ENCODE measurements around the gene CTNNA2. TPM values are rescaled to one million over a fixed set of nuclear protein-coding genes. Genes with fewer than 3 reads are reported as not detected.

The CTNNA2 gene
- polyA plus RNA-seq, 1 experiment, result not detected

GRCh38 chr2:79758749-79759282 is 246.0 kb downstream of the CTNNA2 start:
- CTCF ChIA-PET, result no interaction called here
- POLR2A ChIA-PET, result no interaction called here
- H3K27me3 ChIP-seq (ENCODE audit: control insufficient read depth, insufficient read depth, low read length), result no peaks in the 10 kb centered on the region
- no peak overlapping the region for H3K4me3 ChIP-seq (ENCODE audit: low read depth, low read length)
- H3K9me3 ChIP-seq (ENCODE audit: control insufficient read depth, insufficient read depth, low read length), result no peaks in the 10 kb centered on the region
- no peak for TF ChIP-seq CTCF (IDR thresholded peaks at IDR 0.05; ENCODE audit: low read depth, low read length)
- no peak overlapping the region for H3K27ac ChIP-seq (ENCODE audit: low read depth, low read length)
- DNase-seq (ENCODE audit: low read depth, low spot score), result no peak

- Histone ChIP-seq H3K9me3 (ENCODE audit: control insufficient read depth, insufficient read depth, low read length) (no peaks in the 10 kb centered on the region), H3K27me3 (ENCODE audit: control insufficient read depth, insufficient read depth, low read length) (no peaks in the 10 kb centered on the region), H3K4me3 (ENCODE audit: low read depth, low read length) (no peak overlapping the region), H3K27ac (ENCODE audit: low read depth, low read length) (no peak overlapping the region)
- CTCF ChIA-PET, result no interaction called here
- no peak for TF ChIP-seq CTCF (IDR thresholded peaks at IDR 0.05; ENCODE audit: low read depth, low read length)
- POLR2A ChIA-PET, result no interaction called here
- no peak for DNase-seq (ENCODE audit: low read depth, low spot score)
Observed at GRCh38 chr2:79770926-79771325, 258.1 kb downstream of the CTNNA2 start.

GRCh38 chr2:79771493-79771892 is 258.6 kb downstream of the CTNNA2 start:
- Histone ChIP-seq H3K4me3 (ENCODE audit: low read depth, low read length) (no peak overlapping the region), H3K9me3 (ENCODE audit: control insufficient read depth, insufficient read depth, low read length) (no peaks in the 10 kb centered on the region), H3K27me3 (ENCODE audit: control insufficient read depth, insufficient read depth, low read length) (no peaks in the 10 kb centered on the region), H3K27ac (ENCODE audit: low read depth, low read length) (no peak overlapping the region)
- no peak for TF ChIP-seq CTCF (IDR thresholded peaks at IDR 0.05; ENCODE audit: low read depth, low read length)
- CTCF ChIA-PET, result no interaction called here
- DNase-seq (ENCODE audit: low read depth, low spot score), result no peak
- POLR2A ChIA-PET, result no interaction called here

- Histone ChIP-seq H3K4me3 (ENCODE audit: low read depth, low read length) (no peak overlapping the region), H3K27ac (ENCODE audit: low read depth, low read length) (no peak overlapping the region), H3K9me3 (ENCODE audit: control insufficient read depth, insufficient read depth, low read length) (no peaks in the 10 kb centered on the region), H3K27me3 (ENCODE audit: control insufficient read depth, insufficient read depth, low read length) (no peaks in the 10 kb centered on the region)
- DNase-seq (ENCODE audit: low read depth, low spot score), result no peak
- CTCF ChIA-PET, result no interaction called here
- POLR2A ChIA-PET, result no interaction called here
- no peak for TF ChIP-seq CTCF (IDR thresholded peaks at IDR 0.05; ENCODE audit: low read depth, low read length)
Observed at GRCh38 chr2:79774016-79774415, 261.2 kb downstream of the CTNNA2 start.

- Histone ChIP-seq H3K4me3 (ENCODE audit: low read depth, low read length) (no peak overlapping the region), H3K27me3 (ENCODE audit: control insufficient read depth, insufficient read depth, low read length) (no peaks in the 10 kb centered on the region), H3K27ac (ENCODE audit: low read depth, low read length) (no peak overlapping the region), H3K9me3 (ENCODE audit: control insufficient read depth, insufficient read depth, low read length) (no peaks in the 10 kb centered on the region)
- TF ChIP-seq CTCF (IDR thresholded peaks at IDR 0.05; ENCODE audit: low read depth, low read length), result no peak
- POLR2A ChIA-PET, result no interaction called here
- CTCF ChIA-PET, result interaction anchor here (0.5 to 1.3 kb wide), 2 partner anchors 13 to 296 kb away, joined by 3 to 5 read pairs; no protein-coding TSS in a partner anchor
- DNase-seq (ENCODE audit: low read depth, low spot score), result no peak
Observed at GRCh38 chr2:79776461-79776860, 263.6 kb downstream of the CTNNA2 start.
